ENCODE measurements around the gene MLXIP. TPM values are rescaled to one million over a fixed set of nuclear protein-coding genes. Genes with fewer than 3 reads are reported as not detected.

The MLXIP gene
- total RNA-seq, 1 donor = 8.3 TPM

DNA sequence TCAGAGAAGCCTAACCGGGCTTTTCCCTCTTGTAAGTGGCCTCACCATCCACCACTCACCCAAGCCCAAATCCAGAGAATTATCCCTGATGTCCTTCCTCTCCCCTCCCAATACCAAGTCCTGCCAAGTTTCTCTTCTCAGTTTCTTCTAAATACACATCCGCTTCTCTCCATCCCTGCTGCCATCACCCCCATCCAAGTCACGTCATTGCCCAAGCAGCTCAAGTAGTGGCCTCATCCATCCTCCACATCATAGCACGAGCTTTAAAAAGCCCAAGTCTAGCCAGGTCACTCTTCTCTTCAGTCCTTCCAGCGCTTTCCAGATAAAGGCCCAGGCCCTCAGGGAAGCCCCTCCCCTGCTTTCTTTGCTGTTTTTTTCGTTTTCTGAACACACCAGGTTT, 70.1 kb downstream of the MLXIP start:
- peak; percentile 71 for DNase-seq (ENCODE audit: low read depth)
- TF ChIP-seq, protein P1, sequence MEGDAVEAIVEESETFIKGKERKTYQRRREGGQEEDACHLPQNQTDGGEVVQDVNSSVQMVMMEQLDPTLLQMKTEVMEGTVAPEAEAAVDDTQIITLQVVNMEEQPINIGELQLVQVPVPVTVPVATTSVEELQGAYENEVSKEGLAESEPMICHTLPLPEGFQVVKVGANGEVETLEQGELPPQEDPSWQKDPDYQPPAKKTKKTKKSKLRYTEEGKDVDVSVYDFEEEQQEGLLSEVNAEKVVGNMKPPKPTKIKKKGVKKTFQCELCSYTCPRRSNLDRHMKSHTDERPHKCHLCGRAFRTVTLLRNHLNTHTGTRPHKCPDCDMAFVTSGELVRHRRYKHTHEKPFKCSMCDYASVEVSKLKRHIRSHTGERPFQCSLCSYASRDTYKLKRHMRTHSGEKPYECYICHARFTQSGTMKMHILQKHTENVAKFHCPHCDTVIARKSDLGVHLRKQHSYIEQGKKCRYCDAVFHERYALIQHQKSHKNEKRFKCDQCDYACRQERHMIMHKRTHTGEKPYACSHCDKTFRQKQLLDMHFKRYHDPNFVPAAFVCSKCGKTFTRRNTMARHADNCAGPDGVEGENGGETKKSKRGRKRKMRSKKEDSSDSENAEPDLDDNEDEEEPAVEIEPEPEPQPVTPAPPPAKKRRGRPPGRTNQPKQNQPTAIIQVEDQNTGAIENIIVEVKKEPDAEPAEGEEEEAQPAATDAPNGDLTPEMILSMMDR (IDR thresholded peaks at IDR 0.05; ENCODE audit: insufficient read depth, low read length) = no peak
- H3K4me3 ChIP-seq (ENCODE audit: low read depth, low read length) = no peak overlapping the region

DNA sequence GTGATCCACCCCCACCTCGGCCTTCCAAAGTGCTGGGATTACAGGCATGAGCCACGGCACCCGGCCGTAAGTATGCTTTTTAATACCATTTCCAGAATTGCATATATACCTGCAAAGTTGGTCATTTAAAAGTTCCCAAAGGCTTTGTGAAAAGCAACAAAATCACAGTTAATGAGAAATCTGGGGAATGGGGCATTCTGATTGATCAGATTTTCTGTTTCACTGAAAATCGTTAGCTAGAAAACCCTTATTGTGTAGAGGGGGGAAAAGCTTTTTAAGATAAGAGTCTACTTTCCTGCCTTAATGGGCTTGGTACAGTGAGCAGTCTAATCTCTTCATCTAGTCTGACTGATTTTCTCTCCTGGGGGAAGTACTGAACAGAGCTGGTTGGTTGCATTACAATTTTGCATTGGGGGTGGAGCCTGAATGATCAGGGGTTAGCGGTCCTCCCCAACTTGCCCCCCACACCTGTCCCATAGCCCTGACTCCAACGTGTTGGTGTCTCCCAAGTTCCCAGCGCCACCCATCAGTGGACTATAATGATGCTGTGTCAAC, 71.6 kb downstream of the MLXIP start:
- H3K4me3 ChIP-seq (ENCODE audit: low read depth, low read length) = no peak overlapping the region
- DNase-seq (ENCODE audit: low read depth) = no peak
- TF ChIP-seq, protein P1 (IDR thresholded peaks at IDR 0.05; ENCODE audit: insufficient read depth, low read length) = no peak

DNA sequence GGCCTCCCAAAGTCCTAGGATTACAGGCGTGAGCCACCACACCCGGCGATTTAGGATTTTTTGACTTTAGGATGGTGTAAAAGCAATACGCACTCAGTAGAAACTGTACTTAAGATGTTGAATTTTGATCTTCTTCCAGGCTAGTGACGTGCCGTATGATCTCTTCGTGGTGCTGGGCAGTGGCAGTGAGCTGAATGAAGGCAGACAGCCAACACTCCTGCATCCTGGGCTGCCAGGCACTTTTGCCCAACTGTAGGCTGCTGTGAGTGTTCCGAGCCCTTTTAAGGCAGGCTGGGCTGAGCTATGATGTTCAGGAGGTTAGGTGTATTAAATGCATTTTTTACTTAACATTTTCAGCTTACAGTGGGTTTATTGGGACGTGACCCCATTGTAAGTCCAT, 74.2 kb downstream of the MLXIP start:
- no peak for DNase-seq (ENCODE audit: low read depth)
- H3K4me3 ChIP-seq (ENCODE audit: low read depth, low read length) = no peak overlapping the region
- TF ChIP-seq, protein P1 (IDR thresholded peaks at IDR 0.05; ENCODE audit: insufficient read depth, low read length) = no peak

DNA sequence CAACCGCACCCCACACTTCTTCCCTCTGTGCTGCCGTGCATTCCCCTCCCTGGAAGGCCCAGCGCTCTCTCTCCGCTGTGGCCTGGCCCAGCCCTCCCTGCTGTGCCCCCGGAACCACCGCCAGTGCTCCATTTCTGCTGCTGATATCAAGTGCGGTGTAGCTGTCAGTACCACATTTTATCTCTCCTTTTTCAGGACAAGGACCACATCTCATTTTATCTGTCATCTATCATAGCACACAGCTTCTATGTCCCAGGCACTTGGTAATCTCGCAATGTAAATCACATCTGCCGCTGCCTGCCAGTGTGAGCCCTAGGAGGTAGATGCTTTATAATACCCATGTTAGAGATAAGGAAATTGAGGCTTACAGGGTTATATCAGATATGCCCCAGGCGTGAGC, 77.1 kb downstream of the MLXIP start:
- TF ChIP-seq, protein P1 (IDR thresholded peaks at IDR 0.05; ENCODE audit: insufficient read depth, low read length) = no peak
- no peak for DNase-seq (ENCODE audit: low read depth)
- H3K4me3 ChIP-seq (ENCODE audit: low read depth, low read length) = no peak overlapping the region

DNA sequence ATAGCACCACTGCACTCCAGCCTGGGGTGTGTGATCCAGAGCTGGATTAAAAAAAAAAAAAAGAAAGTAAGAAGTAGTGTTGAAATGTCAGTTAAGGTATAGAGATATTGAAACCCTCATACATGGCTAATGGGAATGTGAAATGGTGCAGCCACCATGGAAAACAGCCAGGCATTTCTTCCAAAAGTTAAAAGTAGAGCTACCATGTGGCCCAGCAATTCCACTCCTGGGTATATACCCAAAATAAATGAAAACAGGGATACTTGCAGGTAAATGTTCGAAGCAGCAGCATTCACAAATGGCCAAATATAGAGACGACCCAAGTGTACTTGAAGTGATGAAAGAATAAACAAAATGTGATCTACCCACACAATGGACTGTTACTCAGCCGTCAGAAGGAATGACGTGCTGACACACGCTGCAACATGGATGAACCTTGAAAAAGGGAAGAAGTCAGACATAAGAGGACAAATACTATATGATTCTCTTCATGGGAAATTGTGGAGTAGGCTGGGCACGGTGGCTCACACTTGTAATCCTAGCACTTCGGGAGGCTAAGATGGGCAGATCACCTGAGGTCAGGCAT, 80.2 kb downstream of the MLXIP start:
- H3K4me3 ChIP-seq (ENCODE audit: low read depth, low read length) = no peak overlapping the region
- no peak for DNase-seq (ENCODE audit: low read depth)
- TF ChIP-seq, protein P1 (IDR thresholded peaks at IDR 0.05; ENCODE audit: insufficient read depth, low read length) = no peak

DNA sequence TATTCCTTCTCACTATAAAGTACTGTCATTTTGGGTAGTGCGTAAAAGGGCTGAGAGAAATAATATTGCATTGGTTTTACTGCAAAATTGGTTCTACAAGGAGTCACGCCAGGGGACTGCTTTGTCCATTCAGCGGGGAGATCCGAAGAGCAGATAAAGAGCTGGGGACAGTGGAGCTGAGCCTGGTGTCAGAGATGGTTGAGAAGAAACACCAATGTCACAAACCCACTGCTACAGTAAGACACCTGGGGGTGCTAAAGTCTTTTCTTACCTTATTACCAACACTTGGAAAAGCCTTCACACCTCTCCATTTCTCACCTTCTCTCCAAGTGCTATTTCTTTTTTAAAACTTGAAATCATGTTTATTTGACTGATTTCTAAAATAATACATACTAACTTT, 81.3 kb downstream of the MLXIP start:
- TF ChIP-seq, protein P1 (IDR thresholded peaks at IDR 0.05; ENCODE audit: insufficient read depth, low read length) = no peak
- DNase-seq (ENCODE audit: low read depth) = no peak
- no peak overlapping the region for H3K4me3 ChIP-seq (ENCODE audit: low read depth, low read length)

DNA sequence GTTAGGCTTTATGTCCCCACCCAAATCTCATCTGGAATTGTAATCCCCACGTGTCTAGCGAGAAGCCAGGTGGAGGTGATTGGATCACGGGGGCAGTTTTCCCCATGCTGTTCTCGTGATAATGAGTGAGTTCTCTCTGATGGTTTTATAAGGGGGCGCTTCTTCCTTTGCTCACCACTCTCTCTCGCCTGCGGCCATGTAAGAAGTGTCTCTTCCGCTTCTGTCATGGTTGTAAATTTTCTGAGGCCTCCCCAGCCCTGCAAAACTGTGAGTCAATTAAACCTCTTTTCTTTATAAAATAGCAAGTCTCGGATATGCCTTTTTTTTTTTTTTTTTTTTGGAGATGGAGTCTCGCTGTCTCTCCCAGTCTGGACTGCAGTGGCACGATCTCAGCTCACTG, 82.2 kb downstream of the MLXIP start:
- DNase-seq (ENCODE audit: low read depth) = no peak

More for the DNA sequence above, 82.2 kb downstream of the MLXIP start:
- H3K4me3 ChIP-seq (ENCODE audit: low read depth, low read length) = no peak overlapping the region
- TF ChIP-seq, protein P1 (IDR thresholded peaks at IDR 0.05; ENCODE audit: insufficient read depth, low read length) = no peak
